Endothelial cell of umbilical vein (primary cell): ENCODE data around the gene KRTAP27-1. TPM values are rescaled to one million over a fixed set of nuclear protein-coding genes. Genes with fewer than 3 reads are reported as not detected.

Experiments
- BruUV-seq: library from RNA; stranded (reverse); fragments of 400-500 nt; replicated peaks from 2 replicates; lab custom pipeline; 2021; lab: Mats Ljungman, UMichigan
- CTCF ChIA-PET: fragments of 300-600, 350-600 bp; sonication (Branson Sonifier 250); formaldehyde crosslinking; loops from one replicate; lab custom pipeline; 2021; ENCODE audit warnings: antibody characterized with exemption, inconsistent platforms; lab: Charles Lee
- POLR2A ChIA-PET: fragments of 300-600, 350-600 bp; sonication (Branson Sonifier 250); formaldehyde crosslinking; loops from one replicate; lab custom pipeline; 2021; ENCODE audit warnings: antibody characterized with exemption, inconsistent platforms; lab: Charles Lee
- DNase-seq: peaks from one replicate; pipeline ENCODE4 v3.0.0-alpha.2; 2011; ENCODE audit warnings: low read depth, low spot score
- FAIRE-seq: peaks from 2 replicates; lab custom pipeline; 2011; peaks lifted over from hg19 to GRCh38; lab: Jason Lieb, UNC
- H2AFZ ChIP-seq: 2 replicates; pipeline ENCODE4 v1.6.0; 2012; ENCODE audit warnings: low read depth, low read length, control low read depth, inconsistent platforms
- H3K27ac ChIP-seq: 2 replicates; pipeline ENCODE4 v1.5.1; 2011; ENCODE audit warnings: low read depth, mild to moderate bottlenecking, control low read depth, low read length, moderate library complexity; ENCODE audit not compliant: insufficient read depth
- H3K27me3 ChIP-seq, 2 experiments: 2 replicates each; pipeline versions ENCODE4 v1.6.0 to v1.6.1; 2011; ENCODE audit warnings: low read length in 2 of 2, mixed read lengths in 1 of 2; ENCODE audit not compliant: control insufficient read depth in 2 of 2, insufficient read depth in 2 of 2
- H3K36me3 ChIP-seq, 2 experiments: 2 replicates in 1 of 2; 3 replicates in 1 of 2; pipeline ENCODE4 v1.5.1; 2011; ENCODE audit warnings: low read length in 2 of 2, mild to moderate bottlenecking in 1 of 2, moderate library complexity in 1 of 2; ENCODE audit not compliant: control insufficient read depth in 2 of 2, insufficient read depth in 2 of 2; ENCODE audit errors: extremely low read depth in 1 of 2
- H3K4me1 ChIP-seq: 3 replicates; pipeline ENCODE4 v1.5.1; 2011; ENCODE audit warnings: mild to moderate bottlenecking, low read length; ENCODE audit not compliant: control insufficient read depth, insufficient read depth; ENCODE audit errors: extremely low read depth
- H3K4me2 ChIP-seq: 2 replicates; pipeline ENCODE4 v1.6.1; 2011; ENCODE audit warnings: low read length, control low read depth, mixed read lengths; ENCODE audit not compliant: insufficient read depth
- H3K4me3 ChIP-seq, 3 experiments: fragments of 200-600 bp in 1 of 3; sonication (generic), shearing (Covaris generic) in 1 of 3; replicated peaks in 1 of 3; 2 replicates each; pipeline ENCODE4 v1.5.1; 2011 to 2016; ENCODE audit warnings: control low read depth in 3 of 3, low read length in 3 of 3, mild to moderate bottlenecking in 2 of 3, inconsistent platforms in 1 of 3, low read depth in 1 of 3, moderate library complexity in 1 of 3; ENCODE audit not compliant: insufficient read depth in 1 of 3
- H3K79me2 ChIP-seq: 2 replicates; pipeline ENCODE4 v1.6.0; 2012; ENCODE audit warnings: low read length, inconsistent platforms; ENCODE audit not compliant: control insufficient read depth, insufficient read depth
- H3K9ac ChIP-seq: replicated peaks from 2 replicates; pipeline ENCODE3; 2011; ENCODE audit warnings: low read length, control low read depth; ENCODE audit not compliant: insufficient read depth; ENCODE audit errors: extremely low read depth
- H3K9me1 ChIP-seq: replicated peaks from 3 replicates; pipeline ENCODE4 v1.6.0; 2011; ENCODE audit warnings: mild to moderate bottlenecking, low read length; ENCODE audit not compliant: control insufficient read depth, insufficient read depth; ENCODE audit errors: extremely low read depth
- H3K9me3 ChIP-seq: replicated peaks from 2 replicates; pipeline ENCODE4 v1.5.1; 2012; ENCODE audit warnings: low read length, inconsistent platforms; ENCODE audit not compliant: control insufficient read depth, insufficient read depth
- H4K20me1 ChIP-seq: replicated peaks from 2 replicates; pipeline ENCODE3; 2011; ENCODE audit warnings: mild to moderate bottlenecking, low read length; ENCODE audit not compliant: control insufficient read depth, insufficient read depth; ENCODE audit errors: extremely low read depth
- CTCF ChIP-seq, 2 donors: IDR thresholded peaks; 1 replicate in 1 of 2; 2 replicates in 1 of 2; pipeline ENCODE4 v1.5.1; 2011; ENCODE audit warnings: low read length in 2 of 2, mild to moderate bottlenecking in 2 of 2, moderate library complexity in 2 of 2, control low read depth in 1 of 2, inconsistent platforms in 1 of 2, low read depth in 1 of 2; ENCODE audit not compliant: insufficient read depth in 1 of 2; ENCODE audit errors: extremely low read depth in 1 of 2
- EZH2 ChIP-seq: IDR thresholded peaks from 2 replicates; pipeline ENCODE4 v1.6.1; 2012; ENCODE audit warnings: borderline replicate concordance, low read depth, mild to moderate bottlenecking, moderate library complexity, low read length, inconsistent platforms; ENCODE audit not compliant: severe bottlenecking
- FOS ChIP-seq: IDR thresholded peaks from 2 replicates; pipeline ENCODE4 v1.6.1; 2011; ENCODE audit warnings: mild to moderate bottlenecking, low read length, moderate library complexity, borderline replicate concordance; ENCODE audit not compliant: insufficient read depth
- GATA2 ChIP-seq: IDR thresholded peaks from 2 replicates; pipeline ENCODE4 v1.7.0; 2011; ENCODE audit warnings: low read depth, mild to moderate bottlenecking, moderate library complexity, mixed read lengths, low read length; ENCODE audit not compliant: insufficient read length, insufficient read depth
- JUN ChIP-seq: IDR thresholded peaks from 2 replicates; pipeline ENCODE4 v1.6.1; 2011; ENCODE audit warnings: borderline replicate concordance, low read depth; ENCODE audit not compliant: insufficient read length, insufficient read depth
- MAX ChIP-seq: IDR thresholded peaks from 2 replicates; pipeline ENCODE4 v1.6.1; 2011; ENCODE audit not compliant: insufficient read depth, insufficient read length
- MYC ChIP-seq: IDR thresholded peaks from one replicate; pipeline ENCODE4 v1.6.1; 2011; ENCODE audit warnings: mild to moderate bottlenecking, low read depth, low read length
- POLR2A ChIP-seq: IDR thresholded peaks from 2 replicates; pipeline ENCODE4 v1.6.1; 2012; ENCODE audit warnings: low read depth, mild to moderate bottlenecking, control low read depth, low read length
- POLR2AphosphoS5 ChIP-seq: IDR thresholded peaks from 2 replicates; pipeline ENCODE4 v1.6.1; 2012; ENCODE audit warnings: low read depth, mild to moderate bottlenecking, control low read depth, low read length, moderate library complexity; ENCODE audit not compliant: insufficient read depth
- dilution Hi-C: fragments of 300-500 bp; cut with MboI; formaldehyde crosslinking; loops from one replicate; pipeline ENCODE4 v1.15.0; 2019; ENCODE audit warnings: low sequenced_read_pairs; ENCODE audit not compliant: extremely low pct_ligation_motif_present
- intact Hi-C: fragments of 100-400 bp; cut with micrococcal nuclease; formaldehyde crosslinking; loops from one replicate; pipeline ENCODE4 v1.10.0; 2022
- polyA plus RNA-seq, 4 experiments: library from polyadenylated mRNA; depleted of rRNA in 3 of 4; stranded (reverse) in 3 of 4; unstranded in 1 of 4; fragments of >200 nt; gene quantifications; 2 replicates each; pipeline versions ENCODE4 v1.2.1 to v1.2.3, GENCODE V29; 2011 to 2012; ENCODE audit warnings: missing spikeins in 1 of 4
- total RNA-seq: library from RNA; stranded (reverse); gene quantifications from 2 replicates; pipeline ENCODE4 v1.2.3, GENCODE V29; 2021

The KRTAP27-1 gene
- total and polyA plus RNA-seq, 2 donors (not counting 3 experiments of a cell fraction or from before 2014, with no cell fraction given): not detected

GRCh38 chr21:30345014-30345413 lies 7.5 kb upstream of the KRTAP27-1 start:
- dilution Hi-C loops: no loop called here

More at GRCh38 chr21:30345014-30345413, 7.5 kb upstream of the KRTAP27-1 start:
- DNase-seq (no peak), FAIRE-seq (no peak)
- H3K36me3 ChIP-seq: no peaks in the 10 kb centered on the region
- H3K9me1 ChIP-seq: no peaks in the 10 kb centered on the region
- no peak overlapping the region for H3K4me3 ChIP-seq
- POLR2A ChIA-PET: no interaction called here
- no TSS peak for BruUV-seq
- intact Hi-C loops: no loop called here
- no peaks in the 10 kb centered on the region for H3K79me2 ChIP-seq
- H4K20me1 ChIP-seq: no peaks in the 10 kb centered on the region
- no peak overlapping the region for H3K27ac ChIP-seq
- no peak overlapping the region for H2AFZ ChIP-seq
- H3K4me2 ChIP-seq: no peak overlapping the region
- TF ChIP-seq POLR2AphosphoS5 (no peak), EZH2 (no peak), JUN (no peak), POLR2A (no peak), MYC (no peak), FOS (no peak), MAX (no peak), GATA2 (no peak), CTCF (IDR thresholded peaks at IDR 0.05; ENCODE audit: extremely low read depth in 1 of 2, insufficient read depth in 1 of 2, low read depth in 1 of 2, low read length in 2 of 2) (no peak)
- CTCF ChIA-PET: no interaction called here
- H3K9ac ChIP-seq: no peak overlapping the region
- H3K9me3 ChIP-seq: peaks cover 2% of the 10 kb centered on the region
- no peaks in the 10 kb centered on the region for H3K4me1 ChIP-seq
- no peaks in the 10 kb centered on the region for H3K27me3 ChIP-seq
